HG03280 (cell line): ENCODE data around the gene DALRD3.
A peak's percentile ranks its signal among the peaks of the same experiment; 100 is the strongest.
"Not testable (repeated sequence)": the region's sequence is repeated elsewhere in the genome, so short reads cannot be mapped to it uniquely, and the experiment has no call there.

Experiments
- ATAC-seq: cut with Tn5 transposase; IDR thresholded peaks from one replicate; pipeline ENCODE4 v1.9.1; 2021; ENCODE audit warnings: mild to moderate bottlenecking, moderate library complexity; ENCODE audit not compliant: unreplicated experiment

Gene DALRD3

DNA sequence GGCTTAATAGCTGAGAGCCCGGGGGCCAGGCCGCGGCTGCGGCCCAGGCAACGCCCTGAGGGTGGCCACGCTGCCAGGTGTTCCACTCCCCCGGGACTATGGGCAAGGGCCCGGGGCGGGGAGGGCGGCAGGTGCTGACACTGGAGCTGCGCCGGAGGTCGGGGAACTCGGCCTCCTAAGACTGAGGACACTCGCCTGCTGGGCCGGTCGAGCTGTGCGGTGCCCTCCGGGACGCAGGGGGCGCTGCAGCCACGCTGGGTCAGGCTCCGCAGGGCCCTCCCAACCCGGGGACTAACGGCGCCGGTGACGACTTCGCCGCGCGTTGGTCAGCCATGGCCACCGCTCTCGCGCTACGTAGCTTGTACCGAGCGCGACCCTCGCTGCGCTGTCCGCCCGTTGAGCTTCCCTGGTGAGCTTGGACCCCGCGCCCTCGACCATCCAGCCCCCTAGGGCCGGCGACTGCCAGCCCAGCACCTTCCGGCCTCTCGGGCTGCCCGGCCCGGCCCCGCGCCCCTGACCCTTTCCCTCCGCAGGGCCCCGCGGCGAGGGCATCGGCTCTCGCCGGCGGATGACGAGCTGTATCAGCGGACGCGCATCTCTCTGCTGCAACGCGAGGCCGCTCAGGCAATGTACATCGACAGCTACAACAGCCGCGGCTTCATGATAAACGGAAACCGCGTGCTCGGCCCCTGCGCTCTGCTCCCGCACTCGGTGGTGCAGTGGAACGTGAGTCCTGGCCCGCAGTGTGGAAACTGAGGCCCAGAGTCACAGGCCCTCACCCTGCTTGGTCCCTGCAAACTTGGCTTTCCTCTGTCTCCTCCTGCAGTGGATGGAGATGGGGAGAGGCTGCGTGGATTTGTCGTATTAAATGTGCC is 3.7 kb upstream of the DALRD3 start, which contains the start of gene NDUFAF3:
TSS of gene NDUFAF3 (plus strand) at position 309 of the 875 bp plus-strand sequence. CDS start at position 333, 24 bp downstream.
- peak; percentile 59 for ATAC-seq

DNA sequence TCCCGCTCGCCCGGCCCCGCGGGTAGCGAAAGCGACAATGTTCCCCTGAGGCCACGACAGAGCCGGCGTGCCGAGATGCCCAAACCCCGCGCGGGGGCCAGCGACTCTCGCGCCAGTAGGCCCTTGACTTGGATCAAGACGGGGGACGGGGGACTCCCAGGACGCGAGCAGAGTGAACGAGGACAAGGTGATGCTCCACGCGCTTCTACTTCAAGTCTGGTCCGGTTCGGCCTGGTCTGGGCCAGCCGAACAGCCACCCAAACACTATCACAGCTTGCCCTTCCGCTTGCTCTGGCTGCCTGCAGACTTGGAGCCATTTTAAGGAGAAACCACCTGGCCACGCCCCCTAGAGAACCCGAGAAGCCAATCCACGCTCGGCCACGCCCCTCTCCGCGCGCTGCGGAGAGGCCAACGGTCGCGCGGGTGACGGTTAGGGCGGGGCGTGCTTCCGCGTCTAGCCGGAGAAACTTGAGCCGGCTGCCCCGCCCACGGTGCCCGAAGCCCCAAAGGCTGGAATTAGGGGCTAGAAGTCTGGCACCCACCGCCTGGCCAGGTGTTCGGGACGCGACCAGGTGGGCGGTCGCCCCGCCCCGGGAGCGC is 2.9 kb upstream of the DALRD3 start:
- ATAC-seq = peak; percentile 56

DNA sequence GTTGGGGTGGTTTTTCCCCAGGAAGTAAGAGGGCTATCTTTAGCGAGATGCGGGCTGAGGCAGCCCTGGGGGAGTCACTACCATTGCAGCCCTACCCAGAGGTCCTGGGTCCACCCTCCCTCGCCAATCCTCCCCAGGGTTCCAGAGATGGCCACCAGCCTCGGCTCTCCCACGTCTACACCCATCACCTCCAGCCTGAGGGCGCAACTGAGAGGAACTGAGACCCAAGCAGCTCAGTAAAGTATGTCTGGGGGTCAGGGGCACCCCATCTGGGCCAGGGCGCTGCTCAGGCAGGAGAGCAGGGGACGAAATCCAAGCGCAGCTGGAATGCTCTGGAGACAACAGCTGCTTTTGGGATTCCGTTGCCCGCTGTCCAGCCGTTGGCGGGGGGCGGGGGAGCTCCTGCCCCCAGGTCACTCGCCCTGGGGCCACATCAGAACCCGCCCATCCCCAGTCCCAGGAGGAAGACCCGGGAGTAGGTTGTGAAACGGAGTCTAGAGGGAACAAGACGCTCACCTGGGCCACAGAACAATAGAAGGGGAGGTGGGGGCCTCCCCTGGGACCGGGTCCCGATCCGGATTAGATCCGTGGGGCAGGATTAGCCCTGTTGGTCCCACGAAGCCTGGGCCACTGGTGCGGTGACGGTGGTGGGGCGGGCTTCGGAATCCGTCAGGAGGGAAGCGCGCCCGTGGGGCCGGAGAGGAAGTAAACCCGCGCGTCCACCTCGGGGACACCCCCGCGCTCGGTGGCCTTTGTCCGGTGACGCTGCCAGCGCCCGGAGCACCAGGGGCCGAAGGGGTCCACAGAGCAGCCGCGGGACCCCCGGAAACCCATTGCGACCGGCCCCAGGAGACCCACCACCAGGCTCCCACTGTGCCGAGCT is 2.2 kb upstream of the DALRD3 start:
- peak; percentile 0 for ATAC-seq

DNA sequence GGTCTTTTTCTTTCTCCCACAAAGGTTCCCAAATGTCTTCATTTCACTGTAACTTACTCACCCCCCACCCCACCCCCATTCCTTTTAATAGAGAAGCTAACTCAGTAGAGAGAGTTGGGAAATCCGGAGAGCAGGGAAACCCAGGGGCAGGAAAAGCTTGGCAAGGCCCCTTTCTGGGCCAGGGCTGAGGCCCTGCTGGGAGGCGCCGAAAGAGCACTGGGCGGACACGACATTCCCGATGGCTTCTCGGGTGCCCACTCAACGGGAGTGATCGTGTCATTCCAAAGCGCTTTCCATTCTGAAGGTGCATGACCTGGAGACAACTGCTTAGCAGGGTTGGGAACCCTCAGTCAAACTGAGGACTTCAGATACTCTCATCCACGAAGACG is 1.6 kb upstream of the DALRD3 start:
- ATAC-seq = no peak

DNA sequence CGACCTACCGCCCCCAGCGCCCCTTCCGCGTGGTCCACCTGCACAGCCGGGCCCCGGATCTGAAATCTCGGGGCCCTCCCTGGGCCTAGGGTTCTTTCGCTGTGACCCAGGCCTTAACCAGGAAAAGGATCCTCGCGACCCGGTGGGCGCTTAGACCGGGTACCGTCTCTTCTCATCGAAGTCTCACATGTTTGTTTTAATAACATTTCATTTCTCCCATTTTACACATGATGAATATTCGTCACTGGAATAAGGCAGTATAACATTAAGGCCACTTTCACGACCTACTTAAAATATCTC is 277 bp upstream of the DALRD3 start:
- no peak for ATAC-seq

DNA sequence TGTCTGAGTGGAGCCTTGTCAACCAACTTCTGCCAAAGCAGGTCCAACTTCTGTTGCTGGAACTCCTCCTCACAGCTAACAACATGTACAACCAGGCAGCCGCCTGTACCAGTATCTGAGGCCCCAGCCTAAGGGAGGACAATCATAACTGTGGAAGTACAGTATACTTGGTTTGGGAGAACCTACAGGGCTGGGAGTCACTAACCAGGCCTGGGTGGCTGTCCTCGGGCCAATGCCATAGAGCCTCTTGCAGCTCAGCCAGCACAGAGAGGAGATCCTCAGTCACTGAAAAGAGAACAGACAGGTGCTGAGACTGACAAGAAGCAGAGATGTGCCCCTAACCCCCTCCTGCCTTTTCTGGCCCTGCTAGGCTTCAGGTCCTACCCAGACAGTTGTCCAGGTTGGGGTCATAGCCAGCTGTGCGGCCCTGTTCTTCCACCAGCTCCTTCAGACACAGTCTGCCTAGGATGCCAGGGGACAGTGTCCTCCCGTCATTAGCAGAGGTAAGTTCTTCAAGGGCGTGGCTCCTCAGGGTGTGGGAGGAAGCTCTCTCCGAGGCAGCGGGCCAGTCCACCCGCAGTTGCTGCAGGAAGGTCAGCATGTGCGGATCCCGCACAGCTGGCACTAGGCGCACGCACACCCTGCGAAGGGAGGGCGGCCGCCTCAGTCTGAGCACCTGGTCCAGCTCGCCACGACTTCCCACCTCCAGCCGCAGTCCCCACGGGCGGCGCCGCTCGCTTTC is 980 bp downstream of the DALRD3 start:
- no peak for ATAC-seq

DNA sequence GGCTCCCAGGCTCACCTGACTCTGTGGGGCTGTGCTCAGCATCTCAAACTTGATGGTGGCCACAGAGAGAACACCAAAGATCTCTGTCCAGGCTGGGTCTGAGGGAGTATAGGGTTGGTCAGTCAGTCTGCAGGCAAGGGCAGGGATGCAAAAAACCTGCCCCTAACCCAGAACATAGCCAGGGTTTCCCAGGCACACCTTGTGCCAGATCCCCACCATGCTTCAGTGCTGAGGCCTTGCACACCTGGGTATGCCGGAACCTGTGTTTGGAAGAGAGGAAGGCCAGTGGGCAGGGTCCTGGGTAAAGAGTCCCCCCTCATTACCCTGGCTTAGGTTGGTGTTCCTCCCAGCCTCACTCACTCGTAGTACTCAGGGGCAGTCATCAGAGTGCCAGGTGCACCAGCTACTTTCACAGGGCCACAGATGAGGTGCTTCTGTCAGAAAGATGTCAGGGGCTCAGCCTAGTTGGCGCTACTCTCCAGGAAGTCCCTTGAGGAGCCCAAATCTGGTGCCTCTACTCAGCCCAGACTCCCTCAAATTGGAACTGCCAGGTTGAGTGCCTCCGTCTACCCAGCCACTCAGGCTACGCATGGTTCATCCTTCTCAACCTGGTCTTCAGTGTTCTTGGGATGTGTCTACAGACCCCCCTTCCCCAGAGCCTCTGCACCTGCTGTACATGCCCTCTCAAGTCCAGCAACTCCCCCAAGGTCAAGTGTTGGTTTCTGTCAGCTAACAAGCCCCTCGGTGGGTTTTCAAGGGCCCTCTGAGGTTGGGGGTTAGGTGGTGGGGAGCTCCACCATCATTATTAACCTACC is 1.8 kb downstream of the DALRD3 start:
- ATAC-seq = no peak

DNA sequence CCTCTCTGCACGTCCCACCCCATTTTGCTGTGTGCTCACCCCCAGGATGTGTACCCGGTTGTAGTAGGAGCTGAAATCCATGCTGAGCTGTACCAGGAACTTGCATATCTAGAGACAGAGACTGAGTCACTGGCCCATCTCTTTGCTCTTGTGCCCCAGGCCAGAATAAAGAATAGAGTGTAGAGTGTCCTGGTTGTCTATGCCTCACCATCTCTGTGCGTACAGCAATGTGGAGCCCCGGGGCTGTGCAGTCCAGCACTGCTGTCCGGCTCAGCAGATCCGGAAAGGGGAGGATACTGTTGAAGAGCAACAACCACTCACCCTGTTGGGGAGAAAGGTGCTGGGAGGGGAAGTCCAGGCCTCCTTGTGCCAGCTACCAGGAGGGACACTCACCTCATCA is 2.6 kb downstream of the DALRD3 start:
- ATAC-seq = no peak

DNA sequence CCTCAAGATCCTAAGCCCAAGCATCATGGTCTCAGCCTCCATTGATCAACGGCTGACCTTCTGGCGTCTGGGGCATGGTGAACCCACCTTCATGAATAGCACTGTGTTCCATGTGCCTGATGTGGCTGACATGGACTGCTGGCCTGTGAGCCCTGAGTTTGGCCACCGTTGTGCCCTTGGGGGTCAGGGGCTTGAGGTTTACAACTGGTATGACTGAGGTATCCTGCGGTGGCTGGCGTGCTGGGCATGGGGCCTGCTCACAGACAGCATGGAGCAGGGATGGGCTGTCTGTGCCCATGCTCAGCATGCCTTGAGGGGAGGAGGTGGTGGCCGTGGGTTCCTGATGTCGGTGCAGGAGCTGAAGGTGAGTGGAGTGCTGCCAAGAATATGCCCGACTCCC is 3.3 kb downstream of the DALRD3 start:
- ATAC-seq = no peak

DNA sequence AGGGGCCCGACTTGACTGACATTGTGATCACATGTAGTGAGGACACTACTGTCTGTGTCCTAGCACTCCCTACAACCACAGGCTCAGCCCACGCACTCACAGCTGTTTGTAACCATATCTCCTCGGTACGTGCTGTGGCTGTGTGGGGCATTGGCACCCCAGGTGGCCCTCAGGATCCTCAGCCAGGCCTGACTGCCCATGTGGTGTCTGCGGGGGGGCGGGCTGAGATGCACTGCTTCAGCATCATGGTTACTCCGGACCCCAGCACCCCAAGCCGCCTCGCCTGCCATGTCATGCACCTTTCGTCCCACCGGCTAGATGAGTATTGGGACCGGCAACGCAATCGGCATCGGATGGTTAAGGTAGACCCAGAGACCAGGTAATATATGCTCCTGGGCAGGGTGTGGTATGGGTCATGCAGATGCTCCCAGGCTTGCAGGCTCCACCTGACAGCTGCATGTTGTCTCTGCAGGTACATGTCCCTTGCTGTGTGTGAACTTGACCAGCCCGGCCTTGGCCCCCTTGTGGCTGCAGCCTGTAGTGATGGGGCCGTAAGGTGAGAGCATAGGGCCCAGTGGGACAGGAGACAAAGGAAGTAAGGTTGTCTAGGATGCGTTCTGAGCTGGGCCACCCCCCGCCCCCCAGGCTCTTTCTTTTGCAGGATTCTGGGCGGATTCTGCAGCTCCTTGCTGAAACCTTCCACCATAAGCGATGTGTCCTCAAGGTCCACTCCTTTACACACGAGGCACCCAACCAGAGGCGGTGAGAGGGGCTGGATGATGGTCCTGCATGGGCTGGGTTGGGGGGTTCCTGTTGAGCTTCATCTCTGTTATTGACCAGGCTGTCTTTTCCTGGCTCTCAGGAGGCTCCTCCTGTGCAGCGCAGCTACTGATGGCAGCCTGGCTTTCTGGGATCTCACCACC is 4.4 kb downstream of the DALRD3 start:
- ATAC-seq = no peak

DNA sequence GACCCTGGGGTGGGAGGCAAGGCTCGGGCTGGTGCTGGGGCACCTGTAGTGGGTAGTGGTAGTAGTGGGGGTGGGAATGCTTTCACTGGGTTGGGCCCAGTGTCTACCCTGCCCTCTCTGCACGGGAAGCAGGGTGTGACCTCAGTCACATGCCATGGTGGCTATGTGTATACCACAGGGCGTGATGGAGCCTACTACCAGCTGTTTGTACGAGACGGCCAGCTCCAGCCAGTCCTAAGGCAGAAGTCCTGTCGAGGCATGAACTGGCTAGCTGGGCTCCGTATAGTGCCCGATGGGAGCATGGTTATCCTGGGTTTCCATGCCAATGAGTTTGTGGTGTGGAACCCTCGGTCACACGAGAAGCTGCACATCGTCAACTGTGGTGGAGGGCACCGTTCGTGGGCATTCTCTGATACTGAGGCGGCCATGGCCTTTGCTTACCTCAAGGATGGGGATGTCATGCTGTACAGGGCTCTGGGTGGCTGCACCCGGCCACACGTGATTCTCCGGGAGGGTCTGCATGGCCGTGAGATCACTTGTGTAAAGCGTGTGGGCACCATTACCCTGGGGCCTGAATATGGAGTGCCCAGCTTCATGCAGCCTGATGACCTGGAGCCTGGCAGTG is 5.2 kb downstream of the DALRD3 start:
- ATAC-seq = no peak

DNA sequence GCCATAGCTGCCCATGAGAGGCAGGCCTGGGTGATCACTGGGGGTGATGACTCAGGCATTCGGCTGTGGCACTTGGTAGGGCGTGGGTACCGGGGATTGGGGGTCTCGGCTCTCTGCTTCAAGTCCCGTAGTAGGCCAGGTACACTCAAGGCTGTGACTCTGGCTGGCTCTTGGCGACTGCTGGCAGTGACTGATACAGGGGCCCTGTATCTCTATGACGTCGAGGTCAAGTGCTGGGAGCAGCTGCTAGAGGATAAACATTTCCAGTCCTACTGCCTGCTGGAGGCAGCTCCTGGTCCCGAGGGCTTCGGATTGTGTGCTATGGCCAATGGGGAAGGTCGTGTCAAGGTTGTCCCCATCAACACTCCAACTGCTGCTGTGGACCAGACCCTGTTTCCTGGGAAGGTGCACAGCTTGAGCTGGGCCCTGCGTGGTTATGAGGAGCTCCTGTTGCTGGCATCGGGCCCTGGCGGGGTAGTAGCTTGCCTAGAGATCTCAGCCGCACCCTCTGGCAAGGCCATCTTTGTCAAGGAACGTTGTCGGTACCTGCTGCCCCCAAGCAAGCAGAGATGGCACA is 5.9 kb downstream of the DALRD3 start:
- ATAC-seq = no peak

DNA sequence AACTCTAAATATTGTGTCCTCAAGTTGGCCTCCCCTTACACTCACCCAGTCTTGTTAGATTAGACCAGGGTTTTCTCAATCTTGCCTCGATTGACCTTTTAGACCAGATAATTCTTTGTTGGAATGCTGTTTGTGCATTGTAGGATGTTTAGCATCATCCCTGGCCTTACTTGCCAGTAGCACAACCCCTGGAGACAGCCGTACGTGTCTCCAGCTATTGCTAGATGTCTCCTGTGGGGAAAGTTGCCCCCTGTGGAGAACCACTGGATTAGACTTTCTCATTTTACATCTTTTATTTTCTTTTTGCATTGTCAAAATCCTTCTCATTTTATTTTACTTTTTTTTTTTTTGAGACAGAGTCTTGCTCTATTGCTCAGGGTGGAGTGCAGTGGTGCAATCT is 9.0 kb downstream of the DALRD3 start:
- no peak for ATAC-seq

DNA sequence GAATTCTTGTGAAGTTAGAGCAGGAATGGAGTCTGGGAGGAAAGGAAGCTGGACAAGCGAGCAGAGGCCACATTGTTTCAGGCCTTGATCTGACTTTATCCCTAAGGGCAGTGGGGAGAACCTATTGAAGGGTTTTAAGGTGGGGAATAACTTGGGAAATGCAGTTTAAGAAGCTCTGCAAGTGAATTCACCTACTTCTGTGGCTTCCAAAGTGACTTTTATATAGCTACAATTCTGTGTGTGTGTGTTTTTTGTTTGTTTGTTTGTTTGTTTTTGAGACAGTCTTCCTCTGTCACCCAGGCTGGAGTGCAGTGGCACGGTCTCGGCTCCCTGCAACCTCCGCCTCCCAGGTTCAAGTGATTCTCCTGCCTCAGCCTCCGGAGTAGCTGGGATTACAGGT is 9.8 kb downstream of the DALRD3 start:
- ATAC-seq = not testable (repeated sequence)

DNA sequence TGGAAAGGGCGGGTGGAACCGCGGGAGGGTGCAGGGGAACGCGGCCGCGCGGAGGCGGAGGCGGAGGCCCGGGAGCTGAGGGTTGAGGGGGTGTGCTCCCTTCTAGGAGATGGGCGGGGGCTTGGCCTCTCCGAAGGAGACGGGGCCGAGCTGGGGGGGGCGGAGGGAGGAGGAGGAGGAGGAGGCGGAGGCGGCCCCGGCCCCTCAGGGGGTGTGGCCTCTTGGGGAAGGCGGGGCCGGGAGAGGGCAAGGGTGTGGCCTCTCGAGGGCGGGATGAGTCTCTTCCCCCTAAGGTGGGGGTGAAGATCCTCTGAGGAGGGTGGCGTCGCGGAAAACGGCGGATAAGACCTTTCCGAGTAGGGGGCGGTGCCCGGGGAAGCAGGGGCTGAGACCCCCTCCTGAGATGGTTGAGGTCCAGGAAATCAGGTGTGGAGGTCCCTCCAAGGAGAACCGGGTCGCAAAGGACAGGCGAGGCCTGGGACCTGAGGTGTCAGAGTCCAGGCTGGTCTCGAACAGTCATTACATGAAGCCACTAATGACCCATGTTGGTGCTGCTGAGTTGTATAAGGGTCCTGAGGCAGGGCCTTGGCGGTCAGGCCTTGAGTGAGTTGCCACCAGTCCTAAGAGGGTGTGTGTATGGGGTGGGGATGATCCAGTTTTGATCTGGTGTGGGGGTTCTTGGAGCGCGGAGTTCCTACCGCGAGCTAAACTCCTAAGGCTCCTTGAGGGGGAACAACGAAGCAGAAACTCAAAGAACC is 10.4 kb downstream of the DALRD3 start:
- peak; percentile 48 for ATAC-seq

DNA sequence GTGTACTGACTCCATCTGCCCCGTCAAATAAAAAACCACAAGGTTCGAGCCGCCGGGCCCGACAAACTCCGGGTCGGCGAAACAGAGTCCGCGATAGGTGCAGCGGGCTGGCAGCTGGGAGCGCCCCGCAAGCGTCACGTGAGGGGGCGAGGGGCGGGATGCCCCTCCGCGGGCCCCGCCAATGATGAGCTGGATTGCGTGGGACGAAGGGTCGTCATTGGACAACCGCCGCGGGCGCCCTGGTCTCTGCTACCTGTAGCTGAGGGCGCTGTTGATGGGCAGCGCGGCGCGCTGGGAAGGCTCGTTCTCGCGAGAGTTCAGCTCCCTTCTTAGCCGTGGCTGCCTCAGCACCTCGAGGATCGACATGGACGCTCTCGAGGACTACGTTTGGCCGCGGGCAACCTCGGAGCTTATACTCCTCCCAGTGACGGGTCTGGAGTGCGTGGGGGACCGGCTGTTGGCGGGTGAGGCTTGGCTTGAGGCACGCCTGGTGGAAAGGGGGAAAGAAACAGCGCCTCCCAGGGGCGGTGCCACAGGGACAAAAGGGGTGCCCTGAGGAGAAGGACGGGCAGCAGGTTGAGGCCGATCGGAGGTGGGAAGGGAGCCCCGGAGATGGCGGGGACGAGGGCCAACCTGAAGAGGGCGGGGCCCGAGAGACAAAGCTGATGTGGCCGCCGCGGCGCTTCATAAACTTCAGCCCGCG is 11.2 kb downstream of the DALRD3 start, which contains the start of gene WDR6:
TSS of gene WDR6 (plus strand) at position 324 of the 703 bp plus-strand sequence. CDS start at position 365, 41 bp downstream.
- ATAC-seq = peak; percentile 86
